ENCODE measurements around the gene GBP4.
"Not testable (repeated sequence)": the region's sequence is repeated elsewhere in the genome, so short reads cannot be mapped to it uniquely, and the experiment has no call there.

Gene GBP4, protein sequence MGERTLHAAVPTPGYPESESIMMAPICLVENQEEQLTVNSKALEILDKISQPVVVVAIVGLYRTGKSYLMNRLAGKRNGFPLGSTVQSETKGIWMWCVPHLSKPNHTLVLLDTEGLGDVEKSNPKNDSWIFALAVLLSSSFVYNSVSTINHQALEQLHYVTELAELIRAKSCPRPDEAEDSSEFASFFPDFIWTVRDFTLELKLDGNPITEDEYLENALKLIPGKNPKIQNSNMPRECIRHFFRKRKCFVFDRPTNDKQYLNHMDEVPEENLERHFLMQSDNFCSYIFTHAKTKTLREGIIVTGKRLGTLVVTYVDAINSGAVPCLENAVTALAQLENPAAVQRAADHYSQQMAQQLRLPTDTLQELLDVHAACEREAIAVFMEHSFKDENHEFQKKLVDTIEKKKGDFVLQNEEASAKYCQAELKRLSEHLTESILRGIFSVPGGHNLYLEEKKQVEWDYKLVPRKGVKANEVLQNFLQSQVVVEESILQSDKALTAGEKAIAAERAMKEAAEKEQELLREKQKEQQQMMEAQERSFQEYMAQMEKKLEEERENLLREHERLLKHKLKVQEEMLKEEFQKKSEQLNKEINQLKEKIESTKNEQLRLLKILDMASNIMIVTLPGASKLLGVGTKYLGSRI

DNA sequence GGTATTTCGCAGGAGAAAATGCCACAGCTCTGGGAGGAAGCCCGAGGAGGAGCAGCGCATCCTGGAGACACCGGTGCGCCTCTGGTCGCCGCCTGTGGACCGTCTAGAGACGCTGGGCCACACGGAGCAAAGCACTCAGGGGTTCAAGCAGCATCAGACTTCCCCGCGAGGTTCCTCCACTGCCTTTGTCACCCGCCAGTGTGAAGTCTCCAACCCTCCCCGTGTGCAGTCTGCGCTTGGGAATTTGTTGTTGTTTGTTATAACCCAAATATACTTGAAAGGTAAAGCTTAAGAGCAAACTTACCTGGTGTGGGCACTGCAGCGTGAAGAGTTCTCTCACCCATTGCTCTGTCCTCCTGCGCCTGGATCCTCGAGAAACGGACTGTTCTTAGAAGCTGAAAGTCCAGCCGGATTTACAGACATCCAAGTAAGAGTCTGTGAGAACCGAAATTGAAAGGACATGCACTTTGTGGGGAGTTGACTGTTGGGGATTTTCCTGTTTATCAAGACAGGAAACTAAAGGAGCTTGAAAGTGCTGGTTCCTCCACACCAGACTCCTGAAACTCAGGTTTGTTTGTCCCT is at the start of gene GBP4:
Gene GBP4 (minus strand): TSS at position 452 of the 582 bp plus-strand sequence. CDS start 108 bp downstream, at position 344.
- peak; percentile 93 for DNase-seq

DNA sequence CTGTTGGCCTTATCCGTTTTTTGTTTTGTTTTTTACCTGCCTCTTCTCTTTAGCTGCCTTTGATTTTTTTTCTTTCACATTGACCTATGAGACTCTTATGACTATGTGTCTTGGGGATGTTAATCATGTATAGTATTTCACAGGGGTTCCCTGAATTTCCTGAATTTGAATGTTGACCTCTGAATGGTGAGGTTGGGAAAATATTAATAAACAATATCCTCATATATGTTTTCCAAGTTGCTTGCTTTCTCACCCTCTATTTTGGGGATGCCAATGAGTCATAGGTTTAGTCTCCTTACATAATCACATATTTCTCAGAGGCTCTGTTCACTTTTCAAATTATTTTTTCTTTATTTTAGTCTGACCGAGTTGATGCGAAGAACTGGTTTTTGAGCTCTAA is 44.3 kb upstream of the GBP4 start:
- peak; percentile 32 for DNase-seq

DNA sequence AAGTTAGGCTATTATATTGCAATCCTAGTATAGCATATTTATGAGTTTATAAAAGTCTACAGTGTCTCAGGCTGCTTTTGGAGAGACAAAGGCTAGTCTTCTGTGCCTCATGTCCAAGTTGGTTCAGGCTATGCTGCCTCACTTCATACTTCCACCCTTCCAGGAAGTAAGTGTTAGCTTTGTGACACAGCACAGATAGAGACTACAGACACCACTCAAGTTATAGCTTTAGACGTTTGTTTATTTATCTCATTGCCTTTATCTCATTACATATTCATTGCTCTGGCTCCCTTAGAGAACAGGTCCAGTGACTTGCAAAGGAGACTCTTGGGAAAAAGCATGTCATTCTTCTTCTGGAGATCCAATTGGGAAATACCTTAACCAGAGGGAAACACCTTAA is 22.6 kb upstream of the GBP4 start:
- DNase-seq, result no peak

- not testable (repeated sequence) for DNase-seq
These were observed 21.1 kb upstream of the GBP4 start for GRCh38 chr1:89219851-89220250.

GRCh38 chr1:89218941-89219340 is 20.2 kb upstream of the GBP4 start:
- DNase-seq, result not testable (repeated sequence)

- DNase-seq, result no peak
These were observed 14.6 kb upstream of the GBP4 start for GRCh38 chr1:89213347-89213746.

DNA sequence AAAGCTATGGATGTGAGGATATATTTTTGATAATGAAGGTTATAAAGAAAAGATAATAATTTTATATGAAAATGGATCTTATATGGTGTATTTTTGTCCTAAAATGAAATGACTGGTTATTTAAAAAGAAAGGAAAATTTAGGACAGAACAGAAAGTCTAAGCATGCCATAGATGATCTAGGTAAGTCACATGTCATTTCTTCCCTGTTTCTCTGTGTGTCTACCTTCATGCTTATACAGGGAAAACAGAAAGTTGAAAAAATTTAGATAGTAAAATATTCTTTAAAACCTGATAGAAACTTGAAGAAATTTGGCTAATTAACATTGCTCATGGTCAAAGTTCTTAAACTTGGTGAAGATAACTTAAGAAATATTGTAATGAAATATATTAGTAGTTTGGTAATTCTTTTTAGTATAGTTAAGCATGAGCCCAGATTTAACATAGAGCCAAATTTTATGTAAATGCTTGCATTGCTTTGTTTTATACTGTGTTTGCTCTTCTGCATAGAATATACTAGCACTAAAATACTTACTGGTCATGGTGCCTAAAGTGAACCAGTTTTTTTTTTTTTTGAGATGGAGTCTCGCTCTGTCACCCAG is 12.4 kb upstream of the GBP4 start:
- no peak for DNase-seq

DNA sequence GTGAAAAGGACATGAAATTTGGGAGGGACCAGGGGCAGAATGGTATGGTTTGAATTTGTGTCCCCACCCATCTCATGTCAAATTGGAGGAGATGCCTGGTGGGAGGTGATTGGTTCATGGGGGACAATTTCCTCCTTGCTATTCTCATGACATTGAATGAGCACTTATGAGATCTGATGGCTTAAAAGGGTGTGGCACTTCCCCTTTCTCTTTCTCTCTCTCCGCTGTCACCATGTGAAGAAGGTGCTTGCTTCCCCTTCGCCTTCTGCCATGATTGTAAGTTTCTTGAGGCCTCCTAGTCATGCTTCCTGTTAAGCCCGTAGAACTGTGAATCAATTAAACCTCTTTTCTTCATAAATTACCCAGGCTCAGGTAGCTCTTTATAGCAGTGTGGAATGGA is 7.6 kb upstream of the GBP4 start:
- peak; percentile 66 for DNase-seq

DNA sequence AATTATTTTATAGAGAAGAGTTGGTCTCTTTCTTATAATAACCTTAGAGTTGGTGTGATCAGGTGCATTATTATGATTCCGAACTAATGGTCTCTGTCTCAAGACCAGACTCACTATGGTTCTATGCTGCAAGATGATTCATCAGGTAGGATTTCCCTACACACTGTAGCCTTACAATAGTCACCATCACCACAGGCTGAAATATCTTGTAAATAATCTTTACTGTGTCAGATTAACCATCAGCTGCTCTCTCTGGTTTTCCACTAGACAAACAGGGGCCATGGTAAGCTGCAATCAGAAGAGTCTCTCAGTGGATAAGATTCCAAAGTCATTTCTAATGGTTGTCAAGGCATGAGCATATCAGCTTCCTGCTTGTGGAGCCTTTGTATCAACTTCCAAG is 4.4 kb upstream of the GBP4 start:
- no peak for DNase-seq

DNA sequence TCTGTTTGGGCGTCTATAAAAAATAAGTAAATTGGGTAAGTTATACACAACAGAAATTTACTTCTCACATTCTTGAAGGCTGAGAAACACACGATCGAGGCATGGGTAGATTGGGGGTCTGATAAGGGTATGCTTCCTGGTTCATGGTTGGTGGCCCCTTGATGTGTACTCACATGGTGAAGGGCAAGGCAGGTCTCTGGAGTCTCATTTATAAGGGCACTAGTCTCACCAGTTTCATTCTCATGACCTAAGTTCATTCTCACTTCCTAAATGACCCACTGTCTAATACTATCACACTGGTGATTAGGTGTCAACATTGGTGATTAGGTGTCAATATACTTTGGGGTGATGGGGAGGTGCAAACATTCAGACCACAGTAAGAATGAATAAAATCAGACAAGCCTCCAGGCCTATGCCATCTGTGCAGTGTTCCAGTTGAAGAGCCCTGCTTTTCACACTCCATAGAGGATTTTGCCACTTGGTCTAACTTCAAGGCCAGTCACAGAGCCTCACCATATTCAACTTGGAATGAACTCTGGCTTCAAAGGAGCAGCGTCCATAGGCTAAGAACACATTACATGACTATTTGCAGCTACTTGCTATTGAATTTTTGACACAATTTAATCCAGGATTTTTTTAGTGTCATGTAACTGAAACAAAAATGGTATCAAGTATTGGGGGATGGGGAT is 2.5 kb upstream of the GBP4 start:
- peak; percentile 62 for DNase-seq

DNA sequence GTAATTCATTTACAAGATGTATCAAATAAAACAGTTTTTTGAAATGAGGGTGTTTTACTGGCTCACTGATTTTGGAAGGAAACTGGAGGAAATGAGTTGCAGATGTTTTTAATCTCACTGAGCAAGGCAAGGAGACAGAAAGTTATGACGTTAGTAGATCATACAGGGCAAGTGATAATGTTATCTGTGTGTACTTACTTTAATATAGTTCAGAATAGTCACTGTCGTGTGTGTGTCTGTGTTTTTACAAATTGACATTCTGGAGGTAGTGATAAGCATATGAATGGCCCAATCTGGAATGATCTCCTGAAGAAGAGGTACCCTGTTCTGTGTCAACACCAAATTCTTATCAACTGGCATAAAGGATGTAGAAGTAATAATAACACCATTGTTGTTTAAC is 1.9 kb upstream of the GBP4 start:
- no peak for DNase-seq

GRCh38 chr1:89199525-89200031 is 836 bp upstream of the GBP4 start:
- DNase-seq, result peak; percentile 65

GRCh38 chr1:89198081-89198480 is 661 bp downstream of the GBP4 start:
- DNase-seq, result no peak

GRCh38 chr1:89195476-89195875 is 3.3 kb downstream of the GBP4 start:
- DNase-seq, result no peak

DNA sequence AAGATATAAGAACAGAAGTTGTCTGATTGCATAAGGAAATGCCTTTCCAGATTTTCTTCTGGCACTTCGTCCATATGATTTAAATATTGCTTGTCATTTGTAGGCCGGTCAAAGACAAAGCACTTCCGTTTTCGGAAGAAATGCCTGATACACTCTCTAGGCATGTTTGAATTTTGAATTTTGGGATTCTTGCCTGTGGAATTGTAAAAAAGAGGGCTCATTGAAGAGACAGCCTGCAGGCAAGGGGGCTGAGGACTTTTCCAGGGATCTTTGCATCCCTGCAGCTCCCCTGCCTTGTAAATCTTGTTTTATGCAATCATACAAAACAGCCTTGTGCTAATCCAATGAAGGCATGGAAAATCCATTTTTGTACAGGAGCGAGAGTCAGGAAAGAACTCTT is 7.4 kb downstream of the GBP4 start:
- DNase-seq, result no peak

DNA sequence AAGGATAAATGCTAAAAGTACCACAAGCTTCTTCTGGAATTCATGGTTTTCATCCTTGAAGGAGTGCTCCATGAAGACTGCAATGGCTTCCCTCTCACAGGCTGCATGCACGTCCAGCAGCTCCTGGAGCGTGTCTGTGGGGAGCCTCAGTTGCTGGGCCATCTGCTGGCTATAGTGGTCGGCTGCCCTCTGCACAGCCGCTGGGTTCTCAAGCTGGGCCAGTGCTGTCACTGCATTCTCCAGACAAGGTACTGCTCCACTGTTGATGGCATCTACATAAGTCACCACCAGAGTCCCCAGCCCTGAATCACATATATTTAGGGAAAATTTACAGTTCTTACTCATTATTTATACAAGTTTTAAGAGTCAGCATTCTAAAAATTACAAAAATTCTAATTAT is 8.7 kb downstream of the GBP4 start:
- no peak for DNase-seq

- DNase-seq, result no peak
These were observed 19.4 kb downstream of the GBP4 start for GRCh38 chr1:89179343-89179742.

DNA sequence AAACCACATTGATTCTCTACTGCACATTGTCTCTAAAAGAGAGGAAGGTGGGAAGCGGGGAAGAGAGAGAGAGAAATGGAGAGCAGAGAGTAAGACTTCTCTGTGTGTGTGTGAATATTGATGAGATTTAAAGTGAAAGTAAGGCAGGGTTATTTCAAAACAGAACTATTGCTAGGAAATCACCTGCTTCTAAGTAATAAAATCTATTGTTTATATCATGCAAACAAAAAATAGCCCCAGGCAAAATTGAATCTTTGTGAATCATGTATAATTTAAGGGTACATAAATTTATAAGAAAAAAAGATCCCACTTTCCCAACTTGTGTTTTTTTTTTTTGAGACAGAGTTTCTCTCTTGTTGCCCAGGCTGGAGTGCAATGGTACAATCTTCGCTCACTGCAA is 21.8 kb downstream of the GBP4 start:
- no peak for DNase-seq

DNA sequence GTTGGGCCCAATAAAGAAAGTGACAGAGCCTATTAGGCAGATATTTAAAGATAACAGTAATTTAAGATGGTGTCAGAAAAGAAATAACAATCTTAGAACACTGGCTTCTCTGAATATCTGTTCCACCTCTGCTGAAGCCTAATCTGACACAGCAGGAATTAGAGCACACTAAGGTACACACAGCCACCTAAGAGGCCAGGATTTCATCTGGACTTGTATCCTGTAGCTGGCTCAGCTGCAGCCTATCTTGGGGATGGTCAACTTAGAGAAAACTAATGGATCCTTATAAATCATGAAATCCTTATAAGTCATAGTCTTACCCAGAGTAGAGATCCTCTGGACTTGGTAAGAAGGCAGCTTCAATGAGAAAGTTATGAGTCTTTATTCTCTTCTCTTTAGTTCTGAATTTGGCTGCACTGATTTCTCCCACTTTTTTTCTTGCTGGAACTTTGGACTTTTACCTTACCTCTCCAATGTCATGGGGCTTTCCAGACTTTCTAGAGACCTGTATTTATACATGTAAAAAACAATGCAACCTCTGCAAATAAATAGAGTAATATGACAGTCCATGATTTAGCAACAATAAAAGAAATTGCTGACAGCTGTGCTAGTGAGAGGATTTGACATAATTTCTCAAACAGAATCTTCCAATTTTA is 23.0 kb downstream of the GBP4 start, which contains the start of gene GBP7:
Gene GBP7 (minus strand): TSS at position 403 of the 656 bp plus-strand sequence. CDS start 4,068 bp downstream, outside the sequence.
- DNase-seq, result no peak

DNA sequence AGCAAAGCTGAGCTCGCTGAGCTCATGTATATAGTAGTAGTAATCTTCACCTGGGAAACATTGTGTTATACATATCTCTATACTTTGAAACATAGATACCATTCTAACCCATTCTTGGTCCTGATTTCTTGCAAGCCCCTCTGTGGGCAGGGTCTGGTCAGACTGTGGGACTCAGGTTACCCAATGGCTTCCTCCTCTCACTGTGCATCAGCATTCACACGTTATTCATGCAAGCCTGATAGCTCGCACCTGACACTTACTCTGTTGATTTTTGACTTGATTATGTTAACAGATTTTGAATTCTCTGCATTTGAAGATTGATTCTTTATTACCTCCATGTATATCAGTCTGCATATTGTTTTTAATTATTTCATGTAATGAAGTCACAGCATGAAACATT is 24.3 kb downstream of the GBP4 start:
- DNase-seq, result no peak

GRCh38 chr1:89172468-89173143 is 26.1 kb downstream of the GBP4 start:
- DNase-seq, result peak; percentile 35

DNA sequence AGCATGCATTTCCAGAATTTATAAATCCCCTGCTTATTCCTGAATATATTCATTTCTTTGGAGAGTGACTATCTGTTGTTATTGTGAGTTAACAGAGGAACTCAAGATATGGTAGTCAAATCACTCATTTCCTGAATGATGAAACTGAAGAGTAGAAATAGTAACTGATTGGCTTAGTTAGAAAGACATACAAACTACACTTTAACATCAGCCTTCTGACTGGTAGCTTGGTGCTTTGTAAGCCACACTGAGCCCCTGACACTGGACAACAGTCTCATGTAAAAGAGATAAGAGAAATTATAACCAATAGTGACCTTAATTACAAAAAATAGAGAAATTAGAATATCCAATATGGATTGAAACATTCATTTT is 27.7 kb downstream of the GBP4 start:
- DNase-seq, result peak; percentile 59
